Activated T-cell treated with anti-CD3 and anti-CD28 coated beads, Interleukin-2, amount 50 U/mL, for 1 hour (primary cell): ENCODE results near the gene SLC4A3.
"Not testable (repeated sequence)": the region's sequence is repeated elsewhere in the genome, so short reads cannot be mapped to it uniquely, and the experiment has no call there.

Experiments
- DNase-seq: peaks from one replicate; pipeline ENCODE4 v3.0.0-alpha.2; 2020

The SLC4A3 gene

DNA sequence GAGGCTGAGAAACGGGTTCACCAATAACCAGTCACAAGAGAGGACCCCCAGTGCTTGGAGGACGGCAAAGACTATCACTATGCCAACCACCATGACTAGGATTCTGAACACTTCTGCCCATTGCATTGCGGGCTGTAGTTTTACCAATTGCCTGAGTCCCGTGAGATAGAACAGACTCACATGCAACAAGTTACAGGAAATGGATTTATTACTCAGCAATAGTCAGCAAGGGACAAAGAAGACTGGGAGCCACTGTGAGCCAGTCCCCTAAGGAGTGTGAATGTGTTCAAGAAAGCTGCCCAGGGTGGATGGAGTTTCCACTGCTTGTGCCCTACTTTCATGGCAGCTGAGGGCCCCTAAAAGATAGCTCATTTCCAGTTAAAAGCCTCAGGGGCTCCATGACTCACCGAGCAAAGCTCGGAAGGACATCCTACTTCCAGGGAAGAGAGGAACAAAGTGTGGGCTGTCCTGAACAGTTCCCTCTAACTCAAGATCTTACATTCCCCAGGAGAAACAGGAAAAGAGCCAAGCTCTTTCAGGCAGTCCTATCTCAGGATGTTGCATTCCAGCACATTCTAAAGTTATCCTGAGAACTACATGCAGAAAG, 54.4 kb downstream of the SLC4A3 start:
- no peak for DNase-seq

DNA sequence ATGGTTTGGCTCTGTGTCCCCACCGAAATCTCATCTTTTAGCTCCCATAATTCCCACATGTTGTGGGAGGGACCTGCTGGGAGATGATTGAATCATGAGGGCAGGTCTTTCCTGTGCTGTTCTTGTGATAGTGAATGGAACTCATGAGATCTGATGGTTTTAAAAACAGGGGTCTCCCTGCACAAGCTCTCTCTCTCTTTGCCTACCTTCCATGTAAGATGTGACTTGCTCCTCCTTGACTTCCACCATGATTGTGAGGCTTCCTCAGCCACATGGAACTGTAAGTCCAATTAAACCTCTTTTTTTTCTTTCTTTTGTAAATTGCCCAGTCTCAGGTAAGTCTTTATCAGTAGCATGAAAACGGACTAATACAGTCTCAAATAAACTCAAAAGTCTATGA, 56.0 kb downstream of the SLC4A3 start:
- DNase-seq: not testable (repeated sequence)

DNA sequence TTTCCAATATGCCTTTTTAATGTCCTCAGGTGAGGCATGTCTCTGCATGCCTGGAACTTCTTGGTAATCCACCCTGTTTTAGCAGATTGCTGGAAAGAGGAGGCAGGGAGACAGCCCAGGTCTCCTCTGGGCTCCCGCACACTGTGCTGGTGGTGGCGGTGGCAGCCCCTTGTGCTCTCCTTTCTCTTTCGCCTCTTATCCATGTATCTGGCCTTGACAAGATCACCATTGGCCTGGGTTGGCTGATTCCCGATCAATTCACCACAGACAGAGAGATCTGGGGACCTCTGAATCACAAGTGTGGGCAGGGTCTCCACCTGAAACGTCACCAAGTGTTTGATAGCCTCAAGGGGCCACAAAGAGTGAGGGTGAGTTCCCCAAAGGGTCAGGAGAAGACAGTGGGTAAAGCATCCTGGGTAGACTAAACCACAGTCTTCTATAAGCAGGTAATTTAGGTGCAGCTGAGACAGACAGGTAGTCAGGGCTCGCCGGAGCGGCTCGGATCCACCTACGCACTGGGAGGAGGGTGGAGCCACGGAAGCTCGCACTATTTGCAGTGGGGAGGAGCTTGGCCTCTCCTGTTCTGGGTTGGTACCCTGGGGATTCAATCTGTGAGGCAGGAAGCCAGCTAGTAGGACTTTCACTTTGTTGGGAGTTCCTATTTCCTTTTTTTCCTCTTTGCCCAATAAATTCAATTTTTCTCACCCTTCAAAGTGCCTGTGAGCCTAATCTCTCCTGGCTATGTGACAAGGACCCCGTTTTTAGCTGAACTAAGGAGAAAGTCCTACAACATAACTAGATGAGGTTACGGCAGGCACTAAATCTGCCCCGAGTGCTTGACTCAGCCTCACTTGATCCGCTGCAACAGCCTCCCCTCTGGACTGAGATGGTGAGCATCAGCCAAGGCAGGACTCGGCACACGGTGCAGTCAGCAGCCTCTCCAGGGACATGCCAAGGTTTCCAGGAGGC, 57.6 kb downstream of the SLC4A3 start:
- DNase-seq: peak; percentile 40

DNA sequence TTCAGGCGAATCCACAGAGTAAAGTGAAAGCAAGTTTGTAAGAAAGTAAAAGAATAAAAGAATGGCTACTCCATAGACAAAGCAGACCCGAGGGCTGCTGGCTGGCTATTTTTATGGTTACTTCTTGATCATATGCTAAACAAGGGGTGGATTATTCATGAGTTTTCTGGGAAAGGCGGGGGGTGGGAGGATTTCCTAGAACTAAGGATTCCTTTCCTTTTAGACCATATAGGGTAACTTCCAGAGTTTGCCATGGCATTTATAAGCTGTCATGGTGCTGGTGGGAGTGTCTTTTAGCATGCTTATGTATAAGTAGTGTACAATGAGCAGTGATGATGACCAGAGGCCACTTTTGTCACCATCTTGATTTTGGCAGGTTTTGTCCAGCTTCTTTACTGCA, 59.8 kb downstream of the SLC4A3 start:
- no peak for DNase-seq

DNA sequence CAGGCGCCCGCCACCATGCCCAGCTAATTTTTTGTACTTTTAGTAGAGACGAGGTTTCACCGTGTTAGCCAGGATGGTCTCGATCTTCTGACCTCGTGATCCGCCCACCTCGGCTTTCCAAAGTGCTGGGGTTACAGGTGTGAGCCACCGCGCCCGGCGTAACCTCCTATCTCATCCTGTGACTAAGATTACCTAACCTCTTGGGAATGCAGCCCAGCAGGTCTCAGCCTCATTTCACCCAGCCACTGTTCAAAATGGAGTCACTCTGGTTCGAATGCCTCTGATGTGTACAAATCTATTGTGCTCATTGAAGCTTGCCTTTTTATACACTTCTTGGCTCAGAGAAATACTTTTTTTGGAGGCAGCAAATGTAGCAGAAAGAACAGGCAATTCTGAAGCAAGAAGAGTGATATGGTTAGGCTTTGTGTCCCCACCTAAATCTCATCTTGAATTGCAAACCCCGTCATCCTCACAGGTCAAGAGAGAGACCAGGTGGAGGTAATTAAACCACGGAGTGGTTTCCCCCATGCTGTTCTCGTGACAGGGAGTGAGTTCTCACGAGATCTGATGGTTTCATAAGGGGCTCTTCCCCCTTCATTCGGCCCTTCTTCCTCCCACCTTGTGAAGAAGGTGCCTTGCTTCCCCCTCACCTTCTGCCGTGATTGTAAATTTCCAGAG, 60.6 kb downstream of the SLC4A3 start:
- DNase-seq: no peak

DNA sequence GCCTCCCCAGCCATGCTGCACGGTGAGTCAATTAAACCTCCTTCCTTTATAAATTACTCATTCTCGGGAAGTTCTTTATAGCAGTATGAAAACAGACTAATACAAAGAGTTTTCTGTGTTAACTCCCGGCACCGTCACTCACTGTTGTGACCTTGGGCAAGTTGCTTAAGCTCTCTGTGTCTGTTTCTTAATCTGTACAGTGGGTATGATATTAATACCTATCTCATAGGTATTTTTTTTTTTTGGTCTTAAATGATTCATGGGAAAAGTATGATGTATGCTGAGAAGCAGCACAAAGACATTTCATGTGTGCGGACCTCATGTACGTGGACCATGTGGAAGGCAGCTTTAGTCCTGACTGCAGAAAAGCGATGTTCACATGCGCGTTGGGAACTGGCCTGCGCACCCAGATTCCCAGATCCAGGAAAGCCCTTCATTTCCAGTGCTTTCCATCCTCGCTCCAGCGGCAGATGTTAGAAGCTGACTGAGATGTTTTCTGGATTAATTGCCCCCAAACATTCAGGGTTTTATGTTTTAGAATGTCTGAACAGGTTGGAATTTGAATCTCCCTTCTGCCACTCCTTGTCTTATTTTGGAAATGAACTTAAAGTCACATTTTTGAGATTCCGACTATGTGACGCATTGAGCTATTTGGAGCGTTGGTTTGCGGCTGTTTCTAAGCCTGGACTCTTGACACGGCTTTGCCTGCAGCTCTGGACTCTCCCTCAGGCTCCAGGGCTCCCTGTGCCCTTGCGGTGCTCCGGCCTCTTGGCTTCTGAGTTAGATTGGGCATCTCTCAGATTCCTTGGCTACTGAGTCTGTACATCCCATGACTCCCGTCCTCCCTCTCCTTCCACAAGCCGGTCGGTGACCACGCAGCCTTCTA, 61.4 kb downstream of the SLC4A3 start:
- no peak for DNase-seq

DNA sequence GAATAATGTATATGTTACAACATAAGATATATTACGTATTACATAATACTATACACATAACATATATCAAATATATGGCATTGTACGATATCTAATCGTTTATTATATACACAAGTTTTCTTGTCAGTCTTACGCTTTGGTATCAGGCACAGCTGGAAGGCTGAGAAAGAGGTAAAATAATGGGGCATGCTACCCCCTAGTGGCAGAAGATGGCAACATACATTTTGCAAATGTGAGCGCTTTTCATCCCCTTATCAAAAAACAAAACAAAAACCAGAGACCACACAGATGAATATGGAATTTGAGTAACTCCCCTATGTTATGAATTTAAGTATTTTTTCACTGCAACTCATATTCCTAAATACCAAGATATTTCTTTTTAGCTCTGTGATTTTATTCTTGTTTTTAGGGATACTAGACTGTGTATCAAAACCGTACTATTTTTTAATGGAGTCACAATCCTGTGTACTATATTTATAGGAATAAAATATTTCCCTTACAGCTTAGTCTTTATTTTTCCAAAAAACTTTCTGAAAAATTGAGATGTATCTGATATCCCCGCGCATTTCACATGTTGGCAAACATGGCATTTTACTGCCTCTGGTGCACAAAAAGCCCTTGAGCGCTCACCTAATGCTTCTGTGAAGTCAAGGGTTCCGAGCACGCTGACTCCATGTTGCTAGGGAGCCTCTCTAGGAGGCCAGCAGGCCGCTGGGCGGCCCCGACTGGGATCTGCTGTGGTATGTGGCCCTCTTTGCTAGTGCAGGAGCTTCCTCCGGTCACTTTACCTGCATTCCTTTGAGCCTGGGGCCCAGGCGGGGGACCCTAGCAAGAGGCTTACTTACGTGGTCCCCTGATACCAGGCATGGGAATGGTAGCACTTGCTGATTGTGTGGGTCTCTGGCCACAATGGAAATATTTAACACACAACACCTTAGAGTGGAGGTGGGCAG, 62.5 kb downstream of the SLC4A3 start:
- DNase-seq: no peak

DNA sequence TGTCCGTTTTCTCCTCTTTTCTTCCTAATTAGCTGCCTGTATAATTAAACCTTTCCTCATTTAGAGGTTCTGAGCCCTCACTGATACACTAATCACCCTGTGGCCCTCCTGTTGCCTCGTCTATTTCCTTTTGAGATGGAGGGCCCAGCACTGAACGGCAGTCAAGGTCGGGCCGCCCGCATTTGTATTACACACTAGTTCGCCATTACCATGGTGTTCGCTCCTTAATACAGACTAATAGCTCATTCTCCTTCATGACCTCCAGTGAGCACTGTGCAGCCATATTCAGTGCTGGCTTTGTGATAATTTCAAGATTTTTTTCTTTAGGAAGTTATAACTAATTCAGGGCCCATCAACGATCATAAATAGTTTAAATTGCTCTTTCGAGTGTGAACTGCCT, 64.1 kb downstream of the SLC4A3 start:
- no peak for DNase-seq
